Measurements from ENCODE around the gene C16orf89. TPM values are rescaled to one million over a fixed set of nuclear protein-coding genes. Genes with fewer than 3 reads are reported as not detected.

The C16orf89 gene
- total and polyA plus RNA-seq, 10 of the 15 experiments (the other 5 are each of a cell fraction or from before 2014, with no cell fraction given) = not detected

DNA sequence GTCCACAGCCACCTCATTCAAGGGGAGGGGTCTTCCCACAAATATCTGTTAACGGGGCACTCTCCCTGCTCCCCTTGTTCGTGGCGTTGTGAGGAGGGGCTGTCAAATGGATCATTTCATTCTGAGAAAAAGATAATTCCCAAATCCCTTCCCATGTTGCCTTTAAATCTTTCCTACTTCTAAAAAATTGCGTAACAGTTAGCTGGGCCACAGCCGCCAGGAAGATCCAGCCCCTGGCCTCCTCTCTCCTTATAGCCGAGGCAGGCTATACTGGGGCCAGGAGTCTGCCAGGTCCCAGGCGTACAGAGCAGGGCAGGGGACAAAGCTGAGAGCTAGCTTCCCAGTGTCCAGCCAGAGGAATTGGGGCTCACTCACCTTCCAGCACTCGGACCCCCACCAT is 430 bp downstream of the C16orf89 start (continued):
- TF ChIP-seq, protein P1, sequence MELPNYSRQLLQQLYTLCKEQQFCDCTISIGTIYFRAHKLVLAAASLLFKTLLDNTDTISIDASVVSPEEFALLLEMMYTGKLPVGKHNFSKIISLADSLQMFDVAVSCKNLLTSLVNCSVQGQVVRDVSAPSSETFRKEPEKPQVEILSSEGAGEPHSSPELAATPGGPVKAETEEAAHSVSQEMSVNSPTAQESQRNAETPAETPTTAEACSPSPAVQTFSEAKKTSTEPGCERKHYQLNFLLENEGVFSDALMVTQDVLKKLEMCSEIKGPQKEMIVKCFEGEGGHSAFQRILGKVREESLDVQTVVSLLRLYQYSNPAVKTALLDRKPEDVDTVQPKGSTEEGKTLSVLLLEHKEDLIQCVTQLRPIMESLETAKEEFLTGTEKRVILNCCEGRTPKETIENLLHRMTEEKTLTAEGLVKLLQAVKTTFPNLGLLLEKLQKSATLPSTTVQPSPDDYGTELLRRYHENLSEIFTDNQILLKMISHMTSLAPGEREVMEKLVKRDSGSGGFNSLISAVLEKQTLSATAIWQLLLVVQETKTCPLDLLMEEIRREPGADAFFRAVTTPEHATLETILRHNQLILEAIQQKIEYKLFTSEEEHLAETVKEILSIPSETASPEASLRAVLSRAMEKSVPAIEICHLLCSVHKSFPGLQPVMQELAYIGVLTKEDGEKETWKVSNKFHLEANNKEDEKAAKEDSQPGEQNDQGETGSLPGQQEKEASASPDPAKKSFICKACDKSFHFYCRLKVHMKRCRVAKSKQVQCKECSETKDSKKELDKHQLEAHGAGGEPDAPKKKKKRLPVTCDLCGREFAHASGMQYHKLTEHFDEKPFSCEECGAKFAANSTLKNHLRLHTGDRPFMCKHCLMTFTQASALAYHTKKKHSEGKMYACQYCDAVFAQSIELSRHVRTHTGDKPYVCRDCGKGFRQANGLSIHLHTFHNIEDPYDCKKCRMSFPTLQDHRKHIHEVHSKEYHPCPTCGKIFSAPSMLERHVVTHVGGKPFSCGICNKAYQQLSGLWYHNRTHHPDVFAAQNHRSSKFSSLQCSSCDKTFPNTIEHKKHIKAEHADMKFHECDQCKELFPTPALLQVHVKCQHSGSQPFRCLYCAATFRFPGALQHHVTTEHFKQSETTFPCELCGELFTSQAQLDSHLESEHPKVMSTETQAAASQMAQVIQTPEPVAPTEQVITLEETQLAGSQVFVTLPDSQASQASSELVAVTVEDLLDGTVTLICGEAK (IDR thresholded peaks at IDR 0.05; ENCODE audit: borderline replicate concordance) = no peak
- TF ChIP-seq BACH1 (IDR thresholded peaks at IDR 0.05; ENCODE audit: borderline replicate concordance) = no peak
- no peak for TF ChIP-seq JUND (IDR thresholded peaks at IDR 0.05; ENCODE audit: low read depth, low read length)

DNA sequence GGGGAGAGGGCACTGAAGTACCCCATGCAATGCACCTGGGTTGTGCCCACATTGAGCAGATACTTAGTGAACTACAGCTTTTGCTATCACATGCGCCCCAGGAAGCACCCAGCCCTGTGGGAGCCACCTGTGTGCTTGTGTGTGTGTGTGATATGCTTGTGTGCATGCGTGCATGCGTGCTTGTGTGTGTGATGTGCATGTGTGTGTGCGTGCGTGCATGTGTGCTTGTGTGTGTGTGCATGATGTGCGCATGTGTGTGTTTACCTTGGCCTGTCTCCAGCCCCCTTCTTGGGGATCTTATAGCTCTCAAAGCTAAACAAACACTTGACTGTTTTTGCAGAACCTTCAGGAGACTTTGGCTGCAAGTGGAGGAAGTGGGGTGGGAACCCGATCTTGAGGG is 841 bp downstream of the C16orf89 start:
- intact Hi-C loops (cut with micrococcal nuclease; ENCODE audit: unreplicated experiment) = loop anchor here (10.0 kb wide), 1 partner anchor 90 kb away; no protein-coding TSS in a partner anchor
- in situ Hi-C loops (cut with MboI) = no loop called here
- Histone ChIP-seq H3K36me3 (ENCODE audit: control insufficient read depth in 2 of 2, insufficient read depth in 2 of 2, low read length in 1 of 2) (no peaks in the 10 kb centered on the region), H2AFZ (ENCODE audit: control insufficient read depth, low read depth, low read length) (no peak overlapping the region), H3K4me2 (ENCODE audit: control insufficient read depth, insufficient read depth) (no peak overlapping the region), H3K27ac (ENCODE audit: control insufficient read depth, insufficient read depth) (no peak overlapping the region), H3K9me3 (replicated peaks; ENCODE audit: control insufficient read depth, insufficient read depth, low read length) (no peaks in the 10 kb centered on the region), H4K20me1 (ENCODE audit: control insufficient read depth, insufficient read depth) (no peaks in the 10 kb centered on the region), H3K4me1 (ENCODE audit: control insufficient read depth, insufficient read depth, low read length) (peaks cover 16% of the 10 kb centered on the region), H3K79me2 (ENCODE audit: control insufficient read depth, insufficient read depth, low read length) (no peaks in the 10 kb centered on the region), H3K4me3 (no peak overlapping the region), H3K27me3 (replicated peaks in 1 of 2; ENCODE audit: control insufficient read depth in 2 of 2, insufficient read depth in 2 of 2, low read length in 1 of 2) (no peaks in the 10 kb centered on the region; a peak in 1 of 4 replicates), H3K9ac (ENCODE audit: control insufficient read depth, insufficient read depth, low read length) (no peak overlapping the region)
- WGBS (ENCODE audit: insufficient coverage, insufficient replicate concordance, low lambda C conversion rate, missing lambda C conversion rate) = 64% methylated on average over 7 of the region's 7 CpGs
- POLR2A ChIA-PET = no interaction called here
- TF ChIP-seq IRF4 (IDR thresholded peaks at IDR 0.05; ENCODE audit: low read depth, low read length) = no peak
- no peak for ATAC-seq
- FAIRE-seq = no peak
- RAD21 ChIA-PET (ENCODE audit: unreplicated experiment) = no interaction called here
- CTCF ChIA-PET = no interaction called here
- no TSS peak for BruUV-seq (replicated peaks)
- DNase-seq (ENCODE audit: low read depth, low spot score) = no peak
- SMC1A ChIA-PET (ENCODE audit: uncharacterized antibody, unreplicated experiment) = no interaction called here

Data from GM12878 (cell line).